ENCODE results near the gene ITM2B.

- TF ChIP-seq POLR2A (IDR thresholded peaks at IDR 0.05; ENCODE audit: low read length) (no peak), GATA1 (IDR thresholded peaks at IDR 0.05; ENCODE audit: low read depth, low read length) (no peak)
Observed at GRCh38 chr13:48231080-48231479, 1.9 kb upstream of the ITM2B start.

All from erythroblast (primary cell).